GM03348 (cell line): ENCODE measurements around the gene RSL24D1.

Experiments
- DNase-seq: peaks from one replicate; pipeline ENCODE4 v3.0.0; 2012; ENCODE audit warnings: low spot score

Gene RSL24D1

GRCh38 chr15:55196458-55197361 lies at the start of gene RSL24D1:
TSS of gene RSL24D1 (minus strand) at chr15:55196941. CDS start at chr15:55196890, 51 bp downstream.
- peak; percentile 96 for DNase-seq

- DNase-seq, result no peak
Observed at GRCh38 chr15:55245059-55245458, 48.3 kb upstream of the RSL24D1 start.

DNA sequence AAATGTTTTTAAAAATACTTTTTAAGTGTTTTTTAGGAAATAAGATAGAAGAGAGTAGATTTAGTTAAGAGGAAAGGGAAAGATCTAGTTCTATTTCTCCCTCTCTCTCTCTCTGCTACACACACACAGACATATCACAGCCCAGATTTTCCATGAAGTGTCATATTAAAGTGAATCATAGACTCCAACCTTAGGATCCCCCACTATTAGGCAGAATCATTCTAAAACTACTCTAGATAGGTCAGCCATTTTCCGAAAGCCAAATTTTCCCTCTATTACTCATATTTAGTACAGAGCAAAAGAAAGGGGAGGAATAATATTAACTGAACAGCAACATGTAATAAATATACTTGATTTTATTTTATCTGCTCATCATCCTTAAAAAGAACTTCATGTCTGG lies 45.1 kb upstream of the RSL24D1 start:
- peak; percentile 22 for DNase-seq

DNA sequence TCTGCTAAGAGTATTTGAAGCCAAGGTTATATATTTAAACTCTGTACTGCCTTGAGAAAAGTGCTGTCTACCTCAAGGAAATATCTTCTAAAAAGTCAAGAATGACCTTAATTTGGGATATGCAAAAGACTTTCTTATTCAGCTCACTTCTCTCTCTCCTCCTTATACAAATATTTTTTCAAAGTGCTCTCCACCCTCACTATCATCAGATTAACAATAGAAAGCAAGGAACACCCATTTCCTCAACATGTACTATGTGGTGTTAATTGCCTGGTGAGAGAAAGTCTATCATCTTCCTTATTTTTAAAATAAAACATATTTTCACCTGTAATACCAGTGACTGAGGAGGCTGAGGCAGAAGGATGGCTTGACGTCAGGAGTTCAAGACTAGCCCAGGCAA lies 44.4 kb upstream of the RSL24D1 start:
- DNase-seq, result no peak

DNA sequence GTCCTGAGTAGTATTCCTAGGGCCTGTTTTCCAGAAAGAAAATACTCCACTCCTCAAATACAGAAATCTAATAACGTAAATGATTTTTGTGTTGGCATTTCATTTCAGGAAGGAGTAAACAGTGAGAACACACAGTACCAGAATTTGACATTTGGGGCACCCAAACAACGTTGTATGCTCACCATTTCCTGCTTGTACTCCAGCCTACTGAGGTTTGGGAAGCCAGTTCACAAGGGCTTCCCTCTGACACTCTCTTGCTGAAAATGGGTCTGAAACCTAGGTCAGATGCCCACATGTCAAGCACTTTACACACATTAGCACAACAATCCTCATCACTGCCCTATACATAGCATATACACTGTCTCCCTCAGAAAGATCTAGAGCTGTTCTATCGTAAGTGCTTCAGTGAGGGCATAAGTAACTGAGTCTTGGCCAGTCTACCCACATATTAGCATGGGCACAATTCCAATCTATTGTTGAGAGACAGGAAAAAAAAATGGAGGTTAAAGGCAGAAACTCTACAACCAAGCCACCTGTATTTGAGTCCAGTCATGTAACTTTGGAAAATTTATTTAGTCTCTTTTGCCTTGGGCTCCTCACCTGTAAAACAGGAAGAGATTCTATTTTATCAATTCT lies 43.5 kb upstream of the RSL24D1 start:
- DNase-seq, result no peak

- no peak for DNase-seq
Observed at GRCh38 chr15:55239440-55240124, 42.8 kb upstream of the RSL24D1 start.

- DNase-seq, result no peak
Observed at GRCh38 chr15:55238877-55239276, 42.1 kb upstream of the RSL24D1 start.

- no peak for DNase-seq
Observed at GRCh38 chr15:55237219-55238130, 40.7 kb upstream of the RSL24D1 start.

DNA sequence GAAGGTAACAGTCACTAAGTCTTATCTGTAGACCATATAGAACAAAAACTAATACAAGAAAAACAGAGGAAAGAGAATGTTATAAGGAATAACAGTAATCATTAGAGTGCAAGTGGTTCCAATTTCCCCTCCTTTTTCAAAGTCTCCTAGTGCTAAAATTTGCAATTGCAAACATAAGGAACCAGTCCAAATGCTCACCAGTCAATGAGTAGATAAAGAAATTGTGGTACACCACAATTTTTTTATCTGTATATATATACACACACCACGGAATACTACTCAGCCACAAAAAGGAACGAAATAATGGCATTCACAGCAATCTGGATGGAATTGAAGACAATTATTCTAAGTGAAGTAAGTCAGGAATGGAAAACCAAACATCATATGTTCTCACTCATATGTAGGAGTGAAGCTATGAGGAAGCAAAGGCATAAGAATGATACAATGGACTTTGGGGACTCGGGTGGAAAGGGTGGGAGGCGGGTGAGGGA lies 38.9 kb upstream of the RSL24D1 start:
- no peak for DNase-seq

GRCh38 chr15:55234800-55235104 lies 38.0 kb upstream of the RSL24D1 start:
- no peak for DNase-seq

- no peak for DNase-seq
Observed at GRCh38 chr15:55234104-55234799, 37.5 kb upstream of the RSL24D1 start.

- DNase-seq, result no peak
Observed at GRCh38 chr15:55231455-55231854, 34.7 kb upstream of the RSL24D1 start.

DNA sequence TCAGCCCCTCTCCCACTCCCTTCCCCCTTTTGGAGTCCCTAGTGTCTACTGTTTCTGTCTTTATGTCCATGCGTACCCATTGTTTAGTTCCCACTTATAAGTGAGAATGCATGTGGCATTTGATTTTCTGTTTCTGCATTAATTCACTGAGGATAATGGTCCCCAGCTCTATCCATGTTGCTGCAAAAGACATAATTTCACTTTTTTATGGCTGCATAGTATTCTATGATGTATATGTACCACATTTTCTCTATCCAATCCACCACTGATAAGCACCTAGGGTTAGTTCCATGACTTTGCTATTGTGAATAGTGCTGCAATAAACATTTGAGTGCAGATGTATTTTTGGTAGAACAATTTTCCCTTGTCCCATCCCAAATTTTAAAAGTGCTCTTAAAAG lies 34.2 kb upstream of the RSL24D1 start:
- no peak for DNase-seq

DNA sequence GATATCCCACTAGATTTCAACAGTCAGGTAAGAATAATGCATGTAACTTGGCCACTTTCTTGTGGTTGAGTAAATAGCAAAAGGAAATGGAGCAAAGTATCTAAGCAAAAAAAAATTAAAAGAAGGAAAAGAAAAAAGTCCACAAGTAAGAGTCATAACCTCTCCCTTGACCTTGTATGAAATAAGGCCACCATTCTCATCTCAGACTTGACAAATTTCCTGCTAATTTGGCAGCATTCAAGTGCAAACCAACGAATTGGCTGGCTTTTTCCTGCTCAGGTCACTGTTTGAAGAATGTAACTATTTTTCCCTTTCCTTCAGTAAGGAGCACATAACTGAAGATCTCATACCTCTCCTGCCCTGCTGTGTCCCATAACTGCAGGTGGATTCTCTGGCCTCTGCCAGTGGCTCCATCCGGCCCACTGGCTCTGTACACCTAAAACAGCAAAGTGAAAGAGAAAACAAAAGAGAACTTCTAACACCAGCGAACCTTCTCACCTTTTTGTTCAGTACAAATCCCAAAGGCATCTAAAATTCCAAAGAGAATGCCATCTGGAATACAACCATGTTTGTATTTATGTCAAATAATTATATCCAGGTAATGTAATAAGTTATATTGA lies 33.4 kb upstream of the RSL24D1 start:
- no peak for DNase-seq

GRCh38 chr15:55226127-55226526 lies 29.4 kb upstream of the RSL24D1 start:
- no peak for DNase-seq

DNA sequence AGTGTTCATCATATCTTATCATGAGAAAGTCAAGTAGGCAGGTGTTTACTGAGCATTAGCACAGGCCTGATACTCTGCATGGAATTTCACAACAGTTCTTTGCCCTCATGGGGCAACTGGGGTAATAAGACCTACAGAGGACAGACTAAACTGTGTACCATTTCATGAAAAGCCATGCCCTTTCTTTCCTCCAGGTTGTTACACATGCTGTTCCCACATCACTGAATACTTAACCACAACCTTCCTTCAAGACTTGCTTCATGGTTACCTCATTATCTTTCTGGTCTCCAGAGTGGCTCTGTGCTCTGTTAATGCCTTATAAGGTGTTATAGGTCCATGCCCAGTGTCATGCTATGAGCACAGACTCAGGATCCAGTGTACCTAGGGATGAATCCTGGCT lies 28.2 kb upstream of the RSL24D1 start:
- no peak for DNase-seq

DNA sequence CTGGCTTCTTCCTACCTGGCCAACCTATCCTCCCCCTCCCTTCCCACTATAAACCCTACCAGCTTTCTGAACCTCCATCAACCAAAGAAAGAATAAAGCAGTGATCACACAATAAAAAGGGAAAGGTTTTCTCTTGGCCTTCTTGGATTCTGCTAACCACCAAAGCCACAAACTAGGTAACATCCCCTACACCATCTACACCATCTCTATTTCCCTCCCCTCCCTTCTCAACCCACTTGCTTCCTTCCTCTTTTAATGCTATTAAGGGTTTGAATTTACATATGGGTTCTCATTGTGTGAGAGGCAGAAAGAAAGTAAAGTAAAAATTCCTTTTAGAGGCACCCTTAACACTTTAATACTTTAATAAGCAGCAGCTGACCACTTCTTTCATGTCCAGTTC lies 25.8 kb upstream of the RSL24D1 start:
- DNase-seq, result no peak

DNA sequence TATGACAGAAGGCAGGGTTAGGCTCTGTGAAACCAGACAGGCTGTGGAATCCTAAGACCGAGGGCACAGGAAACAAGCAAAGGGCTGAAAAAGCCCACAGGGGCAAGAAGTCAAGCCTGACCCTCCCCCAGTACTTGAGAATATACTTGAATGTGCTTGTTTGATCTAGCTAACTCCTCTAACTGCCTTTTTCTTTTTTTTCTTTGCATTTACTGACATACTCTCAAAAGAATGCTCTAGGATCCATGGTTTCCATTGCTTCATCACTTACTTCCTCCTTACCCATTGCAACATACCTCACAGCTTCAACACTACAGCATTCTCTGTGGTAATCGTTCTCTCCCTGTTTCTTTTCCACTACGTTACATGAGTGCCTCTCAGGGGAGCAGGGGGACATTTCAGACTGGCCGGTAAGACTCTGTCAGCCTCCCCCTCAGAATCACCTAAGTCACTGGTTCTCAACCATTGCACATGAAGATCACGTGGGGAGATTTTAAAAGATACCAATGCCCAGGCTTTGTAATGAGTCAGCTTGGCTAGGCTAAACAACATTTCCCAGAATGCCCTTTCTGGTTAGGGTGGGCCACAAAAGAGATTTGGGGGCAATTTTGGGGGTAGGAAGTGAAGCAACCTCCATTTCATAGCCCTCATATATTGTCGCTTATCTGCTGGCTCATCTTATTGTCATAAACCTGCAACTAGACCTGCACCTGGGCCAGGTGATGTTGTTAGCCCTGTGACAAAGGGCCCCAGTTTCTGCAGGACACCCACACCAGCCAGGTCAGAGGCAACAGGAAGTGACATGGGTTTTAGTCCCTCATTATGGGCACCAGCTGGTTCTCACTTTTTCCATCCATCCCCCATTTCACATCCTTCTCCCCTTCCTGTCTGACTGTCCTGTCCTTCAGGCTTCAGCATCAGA lies 24.6 kb upstream of the RSL24D1 start:
- DNase-seq, result peak; percentile 89

DNA sequence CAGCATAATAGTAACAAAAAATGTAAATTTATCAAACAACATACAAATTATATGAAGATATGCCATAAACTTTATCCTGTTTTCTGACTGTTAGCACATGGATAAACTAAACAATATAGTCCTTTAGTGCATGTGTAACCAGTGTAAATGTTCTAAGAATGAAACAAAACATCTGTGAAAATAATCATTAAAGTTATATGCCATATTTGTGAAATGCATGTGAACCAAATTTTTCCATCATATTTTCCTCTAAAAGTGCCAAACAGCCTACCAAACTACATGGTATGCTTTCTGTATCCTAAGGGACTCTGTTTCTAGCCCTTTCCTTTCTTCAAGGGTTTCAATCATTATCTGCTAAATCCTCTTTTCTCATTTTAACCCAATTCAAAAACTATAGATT lies 23.9 kb upstream of the RSL24D1 start:
- no peak for DNase-seq

GRCh38 chr15:55218056-55218455 lies 21.3 kb upstream of the RSL24D1 start:
- DNase-seq, result no peak
